H1 (cell line): ENCODE data around the gene GSTO1. TPM values are rescaled to one million over a fixed set of nuclear protein-coding genes. Genes with fewer than 3 reads are reported as not detected.

Experiments used
- BRCA1 ChIP-seq: IDR thresholded peaks from 2 replicates; pipeline ENCODE4 v1.6.1; 2012; ENCODE audit warnings: low read depth, low read length, improper control_type of control experiment
- CHD7 ChIP-seq: fragments of 300-600 bp; sonication (generic); IDR thresholded peaks from 2 replicates; pipeline ENCODE4 v1.7.1; 2012; ENCODE audit warnings: low read length, moderate library complexity, mild to moderate bottlenecking, inconsistent platforms; ENCODE audit not compliant: insufficient replicate concordance
- GTF2F1 ChIP-seq: IDR thresholded peaks from 2 replicates; pipeline ENCODE4 v1.6.1; 2012; ENCODE audit warnings: low read depth, low read length, improper control_type of control experiment, borderline replicate concordance
- NANOG ChIP-seq: IDR thresholded peaks from 2 replicates; pipeline ENCODE4 v1.6.1; 2011; ENCODE audit warnings: low read length, low read depth, mild to moderate bottlenecking, inconsistent platforms; ENCODE audit not compliant: insufficient read depth, poor library complexity, severe bottlenecking
- POLR2AphosphoS5 ChIP-seq: IDR thresholded peaks from 2 replicates; pipeline ENCODE4 v1.6.1; 2011; ENCODE audit warnings: low read depth, low read length
- RFX5 ChIP-seq: IDR thresholded peaks from 2 replicates; pipeline ENCODE4 v1.6.1; 2011; ENCODE audit warnings: low read depth, low read length, improper control_type of control experiment, borderline replicate concordance
- RNF2 ChIP-seq: fragments of 200-900, 300-1000 bp; sonication (generic); IDR thresholded peaks from 2 replicates; pipeline ENCODE4 v1.7.1; 2016; ENCODE audit warnings: borderline replicate concordance, low read depth, mild to moderate bottlenecking, antibody characterized with exemption, low read length; ENCODE audit not compliant: poor library complexity, severe bottlenecking; ENCODE audit errors: missing control alignments
- SIN3A ChIP-seq, 2 experiments: IDR thresholded peaks in 1 of 2; conservative IDR thresholded peaks in 1 of 2; 2 replicates each; pipeline ENCODE4 v1.6.1; 2011 to 2012; ENCODE audit warnings: low read length in 2 of 2, improper control_type of control experiment in 1 of 2, low read depth in 1 of 2, mild to moderate bottlenecking in 1 of 2
- YY1 ChIP-seq: IDR thresholded peaks from 2 replicates; pipeline ENCODE4 v1.6.1; 2011; ENCODE audit warnings: low read depth, mild to moderate bottlenecking, low read length
- ZNF274 ChIP-seq: IDR thresholded peaks from 2 replicates; pipeline ENCODE4 v1.7.0; 2012; ENCODE audit warnings: low read length, borderline replicate concordance; ENCODE audit errors: extremely low read depth
- polyA plus RNA-seq, 7 experiments: library from polyadenylated mRNA; depleted of rRNA in 3 of 7; stranded (reverse) in 5 of 7; unstranded in 2 of 7; fragments of >200 nt in 5 of 7; fragments of 200-250 nt in 2 of 7; gene quantifications; 1 replicate in 5 of 7; 2 replicates in 1 of 7; 4 replicates in 1 of 7; pipeline versions ENCODE4 v1.2.1 to v1.2.3, GENCODE V29; 2011 to 2013; ENCODE audit warnings: missing spikeins in 2 of 7, mixed read lengths in 2 of 7
- total RNA-seq: library from RNA; stranded (reverse); fragmentation: NEBNext Ultra II Directional; extraction: Animal tissue kit (Norgen Biotek cat#: 25700); gene quantifications from 2 replicates; pipeline ENCODE4 v1.2.1, GENCODE V29; 2021

Gene GSTO1
- total and polyA plus RNA-seq, 2 of the 8 experiments (the other 6 are each of a cell fraction or from before 2014, with no cell fraction given), result 22.4 to 32.5 TPM

DNA sequence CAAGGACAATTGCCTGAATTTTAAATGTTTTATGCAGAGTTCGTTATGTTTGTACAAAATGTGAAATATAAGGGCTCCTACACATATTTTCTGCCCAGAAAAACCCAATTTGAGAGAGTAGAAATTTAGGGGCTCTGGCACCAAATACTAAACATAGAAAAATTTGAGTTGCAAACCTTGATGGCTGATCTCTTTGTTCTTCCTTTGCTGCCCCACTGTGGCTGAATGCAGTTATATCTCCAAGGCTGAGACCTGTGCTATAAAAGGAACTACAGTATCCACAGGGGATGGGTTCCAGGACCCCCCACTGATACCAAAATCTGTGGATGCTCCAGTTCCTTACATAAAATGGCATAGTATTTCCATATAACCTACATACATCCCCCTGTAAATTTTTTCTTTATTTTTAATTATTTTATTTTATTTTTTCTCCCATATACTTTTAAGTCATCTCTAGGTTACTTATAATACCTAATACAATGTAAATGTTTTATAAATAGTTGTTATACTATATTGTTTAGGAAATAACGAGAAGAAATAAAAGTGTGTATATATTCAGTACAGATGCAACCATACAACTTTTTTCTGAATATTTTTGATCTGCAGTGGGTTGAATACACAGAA lies 45.0 kb upstream of the GSTO1 start (continued):
- TF ChIP-seq CHD7 (no peak), SIN3A (conservative IDR thresholded peaks at IDR 0.05 in 1 of 2, IDR thresholded peaks at IDR 0.05 in 1 of 2; ENCODE audit: low read depth in 1 of 2, low read length in 2 of 2) (no peak), RNF2 (no peak), NANOG (no peak), ZNF274 (no peak), POLR2AphosphoS5 (no peak), BRCA1 (no peak), YY1 (peak; percentile 38; the same call in 1 of the 2 replicates), GTF2F1 (no peak), RFX5 (no peak)
